ENCODE measurements around the gene RAD52. TPM values are rescaled to one million over a fixed set of nuclear protein-coding genes. Genes with fewer than 3 reads are reported as not detected.

Gene RAD52
- total RNA-seq: 8.3 and 8.4 TPM in 2 replicates

GRCh38 chr12:949453-950191 lies at the start of gene RAD52:
TSS of gene RAD52 (minus strand) at chr12:949694. CDS start at chr12:933058, 16,636 bp downstream.

DNA sequence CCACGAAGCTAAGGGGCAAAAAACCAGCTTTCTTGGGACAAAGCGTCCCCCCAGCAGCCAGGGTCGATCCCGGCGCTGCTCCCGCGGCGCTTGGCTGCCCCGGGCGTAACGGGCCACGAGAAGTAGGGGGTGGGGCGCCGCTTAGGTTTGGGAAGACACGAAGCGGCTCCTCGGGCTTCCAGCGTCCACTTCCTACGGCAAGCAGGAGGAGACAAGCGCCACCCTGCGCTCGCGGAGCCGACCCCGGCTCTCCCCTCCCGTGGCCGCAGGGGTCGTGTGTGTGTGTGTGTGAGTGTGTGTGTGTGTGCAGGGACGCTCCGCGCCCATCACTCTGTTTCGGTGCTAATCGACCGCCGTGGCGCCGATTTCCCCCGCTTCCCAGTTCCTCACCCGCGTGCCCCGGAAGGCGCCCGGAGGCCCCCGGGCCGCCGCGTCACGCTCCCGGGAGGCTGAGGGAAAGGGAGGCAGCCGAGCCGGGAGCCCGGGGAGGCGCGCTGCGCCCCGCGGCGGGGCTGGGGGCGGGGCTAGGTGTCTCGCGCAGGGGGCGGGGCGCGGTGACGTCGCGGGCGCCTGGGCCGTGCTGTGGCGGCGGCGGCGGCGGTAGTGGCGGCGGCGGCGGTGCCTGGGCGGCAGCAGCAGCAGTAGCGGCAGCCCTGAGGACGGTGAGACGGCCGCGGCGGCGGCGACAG lies 41.3 kb upstream of the RAD52 start, which contains the start of gene ERC1:
Gene ERC1 (plus strand): TSS at position 563 of the 689 bp plus-strand sequence. CDS start 36,681 bp downstream, outside the sequence.

Other genes starting within 250 kb of the RAD52 start
- 72.8 and 99.3 TPM in 2 replicates for gene WNK1, start 197.1 kb downstream of the RAD52 start, total RNA-seq
- gene ERC1, start 41.5 kb upstream of the RAD52 start, total RNA-seq: 33.7 and 63.1 TPM in 2 replicates